Cerebellar nuclear complex (tissue), 1 donor: ENCODE data around the gene PAK6.
A peak's percentile ranks its signal among the peaks of the same experiment; 100 is the strongest.

ENCODE experiments used
- DNase-seq, 2 experiments: peaks; one replicate each; lab custom pipeline; 2025; lab: John Stamatoyannopoulos, UW

Gene PAK6

DNA sequence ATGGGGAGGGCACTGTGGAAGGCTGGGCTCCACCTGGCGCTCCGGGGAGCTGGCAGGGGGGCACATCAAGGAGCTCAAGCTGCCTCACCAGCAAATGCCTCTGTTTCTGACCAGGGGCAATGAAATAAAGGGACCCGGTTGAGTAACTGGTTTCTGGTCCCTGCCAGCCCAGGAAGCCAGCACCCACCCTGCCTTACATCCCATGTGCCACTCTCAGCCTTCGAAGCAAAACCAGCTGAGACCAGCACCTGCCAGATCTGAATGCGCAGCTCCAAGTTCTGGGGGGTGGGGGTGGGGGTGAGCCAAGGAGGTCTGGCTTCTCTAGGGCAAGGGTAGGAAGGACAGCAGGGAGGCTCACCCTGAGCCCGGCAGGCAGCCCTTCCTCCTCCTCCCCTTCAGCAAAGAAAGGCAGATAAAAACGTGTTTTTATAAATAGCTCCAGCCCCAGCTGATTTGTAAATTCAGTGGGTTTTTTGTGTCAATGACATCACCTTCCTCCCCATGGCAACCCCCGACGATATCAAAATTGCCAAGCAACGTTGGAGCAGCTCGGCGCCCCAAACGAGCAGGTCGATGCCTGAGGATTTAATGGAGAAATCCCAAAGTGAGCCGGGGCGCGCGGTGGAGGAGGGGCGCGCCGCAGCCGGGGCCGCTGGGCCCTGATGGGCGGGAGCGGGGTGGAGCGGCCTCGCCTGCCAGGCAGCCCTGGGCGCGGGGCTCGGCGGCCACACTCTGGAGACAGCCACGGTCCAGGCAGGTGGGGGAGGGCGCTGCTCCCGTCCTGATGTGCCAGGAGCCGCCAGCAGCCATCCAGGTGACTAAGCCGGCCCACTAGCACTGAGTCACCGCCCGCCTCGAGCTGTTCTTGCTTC lies at the start of gene PAK6:
PAK6 (plus strand) TSS at position 532 of the 872 bp plus-strand sequence. CDS start 25,723 bp downstream, outside the sequence.
- no peak for DNase-seq

DNA sequence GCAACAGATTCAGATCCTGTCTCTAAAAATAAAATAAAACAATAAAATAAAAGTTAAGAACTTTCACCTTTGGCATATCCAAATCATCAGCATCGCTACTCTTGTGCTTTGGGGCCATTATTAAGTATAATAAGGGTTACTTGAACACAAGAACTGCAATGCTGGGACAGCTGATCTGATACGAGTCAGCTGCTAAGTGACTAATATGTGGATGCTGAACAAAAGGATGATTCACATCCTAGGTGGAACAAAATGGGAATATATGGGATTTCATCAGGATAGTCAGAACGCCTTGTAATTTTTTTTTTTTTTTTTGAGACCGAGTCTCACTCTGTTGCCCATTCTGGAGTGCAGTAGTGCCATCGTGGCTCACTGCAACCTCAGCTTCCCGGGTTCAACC lies 48.3 kb upstream of the PAK6 start:
- no peak for DNase-seq

DNA sequence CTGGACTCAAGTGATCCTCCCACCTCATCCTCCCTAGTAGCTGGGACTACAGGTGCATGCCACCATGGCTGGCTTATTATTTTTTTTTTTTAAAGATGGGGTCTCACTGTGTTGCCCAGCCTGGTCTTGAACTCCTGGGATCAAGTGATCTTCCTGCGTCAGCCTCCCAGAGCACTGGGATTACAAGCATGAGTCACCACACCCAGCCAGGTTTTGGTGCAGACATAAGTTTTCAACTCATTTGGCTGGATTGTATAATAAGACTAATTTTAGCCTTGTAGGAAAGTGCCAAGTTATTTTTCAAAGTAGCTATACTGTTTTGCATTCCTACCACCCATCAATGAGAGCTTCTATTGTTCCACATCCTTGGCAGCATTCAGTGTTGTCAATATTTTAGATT lies 45.9 kb upstream of the PAK6 start:
- no peak for DNase-seq

DNA sequence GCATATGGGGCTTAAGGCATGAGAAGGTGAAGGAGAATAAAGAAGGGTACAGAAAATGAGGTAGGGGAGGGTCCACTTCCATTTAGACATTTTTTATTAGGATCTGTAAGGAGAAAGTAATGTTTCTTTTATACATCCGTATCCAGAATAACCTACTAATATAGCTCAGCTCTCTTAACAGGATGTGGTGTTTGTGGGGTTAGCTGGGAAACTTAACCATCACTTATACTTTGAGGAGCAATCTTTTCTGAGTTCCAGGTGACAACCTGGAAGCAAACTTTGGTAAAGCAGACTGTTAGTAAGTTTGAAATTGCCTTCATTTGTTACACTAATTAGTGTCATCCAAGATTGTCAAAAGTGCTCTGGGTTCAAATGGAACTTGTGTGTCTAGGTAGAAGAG lies 41.4 kb upstream of the PAK6 start:
- no peak for DNase-seq

DNA sequence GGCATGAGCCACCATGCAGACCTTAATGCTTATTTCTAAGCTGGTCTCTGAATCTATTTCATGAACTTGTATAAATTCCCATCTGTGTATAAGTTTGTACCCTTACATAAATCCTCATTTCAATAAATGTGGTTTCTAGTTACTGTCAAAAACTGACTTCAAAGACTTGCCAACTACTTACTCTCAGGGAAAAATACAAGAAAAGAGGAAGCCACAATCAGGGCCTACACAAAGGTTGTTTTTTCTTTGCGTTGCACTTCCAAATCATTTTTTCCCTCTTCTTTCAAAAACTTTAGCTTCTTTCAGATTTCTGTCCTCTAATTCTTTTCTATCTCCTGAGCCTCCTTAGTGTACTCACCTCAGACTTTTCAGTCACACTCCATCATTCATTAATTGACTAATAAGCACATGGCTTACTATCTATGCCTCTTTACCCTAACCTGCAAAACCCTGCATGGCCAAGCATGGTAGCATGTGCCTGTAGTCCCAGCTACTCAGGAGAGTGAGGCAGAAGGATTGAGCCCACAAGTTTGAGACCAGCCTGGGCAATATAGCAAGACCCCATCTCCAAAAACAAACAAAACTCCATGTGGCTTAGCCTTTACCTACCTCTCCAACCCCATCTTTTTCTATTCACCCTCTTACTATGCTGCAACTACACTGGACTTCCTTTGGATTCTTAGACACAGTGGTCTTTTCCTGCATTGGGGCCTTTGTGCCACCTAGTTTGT lies 40.3 kb upstream of the PAK6 start:
- DNase-seq = no peak

DNA sequence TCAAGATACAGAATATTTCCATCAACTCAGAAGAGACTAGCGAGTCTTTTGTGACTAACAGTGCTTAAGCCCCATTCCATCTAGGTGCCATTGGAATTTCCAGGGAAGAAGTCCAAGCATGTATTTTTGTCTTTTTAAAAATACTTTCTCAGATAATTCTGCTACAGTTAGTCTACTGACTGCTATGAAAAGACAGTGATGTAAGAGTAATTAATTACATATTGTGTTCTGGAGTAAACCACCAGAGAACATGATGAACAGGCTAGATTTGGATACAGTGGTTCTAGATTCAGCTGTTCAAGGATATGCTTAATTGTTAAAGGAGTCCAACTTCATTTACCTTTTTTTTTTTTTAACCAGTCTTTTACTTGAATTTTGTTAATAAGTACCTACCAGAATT lies 34.8 kb upstream of the PAK6 start:
- no peak for DNase-seq

DNA sequence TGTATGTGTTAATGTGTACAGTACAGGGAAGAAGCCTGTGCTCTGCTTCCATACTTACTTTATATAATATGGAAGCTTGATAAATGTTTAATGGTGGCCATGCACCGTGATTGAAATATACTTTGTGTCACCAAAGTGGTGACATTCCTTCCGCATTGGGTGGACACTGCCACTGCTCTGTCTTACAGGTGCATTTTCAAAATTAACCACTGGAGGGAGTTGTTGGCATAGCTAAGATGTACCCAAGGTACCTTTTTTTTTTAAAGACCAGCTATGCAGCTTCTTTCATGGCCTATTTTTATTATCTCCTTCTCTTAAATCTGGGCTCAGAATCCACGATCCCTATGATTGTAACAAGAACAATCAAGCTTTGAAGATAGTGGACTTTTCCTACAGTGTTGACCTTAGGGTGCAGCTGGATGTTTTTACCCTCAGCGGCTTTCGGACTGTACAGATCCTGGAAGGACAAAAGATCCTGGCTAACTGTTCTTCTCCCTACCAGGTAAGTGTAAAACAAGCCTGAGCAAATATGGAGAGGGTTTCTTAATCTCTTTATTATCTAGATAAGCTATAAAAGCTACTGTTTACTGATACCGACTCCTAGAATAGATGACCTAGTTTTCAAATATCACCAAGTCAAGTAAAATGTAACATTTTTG lies 21.6 kb upstream of the PAK6 start:
- peak in 1 of 2 experiments; percentile 50 for DNase-seq

DNA sequence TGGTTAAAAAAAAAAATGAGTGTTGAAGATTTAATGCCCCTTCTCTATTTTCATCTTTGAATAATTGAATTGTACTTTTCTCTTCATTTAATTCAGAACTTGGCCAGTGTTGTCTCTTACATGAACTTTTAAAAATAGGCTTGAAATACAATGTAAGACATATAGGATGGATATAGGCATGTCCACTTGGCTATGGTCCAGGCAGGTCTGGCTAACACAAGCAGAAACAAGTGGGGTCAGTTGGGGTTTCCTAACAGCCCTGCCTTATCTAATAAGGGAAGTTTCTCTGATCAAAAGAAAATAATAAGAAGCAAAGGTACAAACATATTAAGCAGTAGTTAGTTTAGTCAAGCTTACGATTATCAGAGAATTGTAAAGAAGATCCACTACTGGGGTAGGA lies 19.1 kb upstream of the PAK6 start:
- no peak for DNase-seq

DNA sequence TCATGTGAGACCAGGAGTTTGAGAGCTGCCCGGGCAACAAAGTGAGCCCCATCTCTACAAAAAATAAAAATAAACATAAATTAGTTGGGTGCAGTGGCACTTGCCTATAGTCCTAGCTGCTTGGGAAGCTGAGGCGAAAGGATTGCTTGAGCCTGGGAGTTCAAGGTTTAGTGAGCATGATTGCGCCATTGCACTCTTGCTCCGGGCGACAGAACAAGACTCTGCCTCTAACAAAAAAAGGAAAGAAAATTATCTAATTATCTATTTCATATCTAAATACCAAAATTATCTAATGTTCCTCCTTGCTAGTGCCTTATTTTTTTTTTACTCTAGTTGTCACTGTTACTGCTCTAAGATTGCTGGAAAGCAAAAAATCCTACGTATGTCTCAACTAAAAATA lies 16.7 kb upstream of the PAK6 start:
- no peak for DNase-seq

DNA sequence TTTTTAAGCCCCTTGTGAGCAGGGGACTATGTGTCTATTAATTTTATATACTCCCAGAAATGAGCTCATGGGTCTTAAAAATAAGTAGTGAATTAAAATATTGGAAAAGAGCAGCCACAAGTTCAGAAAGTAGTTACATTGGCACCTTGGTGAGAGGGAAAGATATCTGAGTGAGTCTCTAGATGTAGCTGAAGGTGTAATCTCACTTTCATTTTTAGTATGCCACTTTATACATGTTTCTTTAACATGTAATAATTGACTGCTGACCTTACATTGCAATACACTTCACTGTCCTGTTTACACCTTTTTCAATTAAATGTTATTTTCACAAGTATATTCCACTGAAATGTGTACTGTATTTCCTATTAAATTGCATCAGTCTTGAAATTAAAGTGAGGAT lies 12.1 kb upstream of the PAK6 start:
- no peak for DNase-seq

DNA sequence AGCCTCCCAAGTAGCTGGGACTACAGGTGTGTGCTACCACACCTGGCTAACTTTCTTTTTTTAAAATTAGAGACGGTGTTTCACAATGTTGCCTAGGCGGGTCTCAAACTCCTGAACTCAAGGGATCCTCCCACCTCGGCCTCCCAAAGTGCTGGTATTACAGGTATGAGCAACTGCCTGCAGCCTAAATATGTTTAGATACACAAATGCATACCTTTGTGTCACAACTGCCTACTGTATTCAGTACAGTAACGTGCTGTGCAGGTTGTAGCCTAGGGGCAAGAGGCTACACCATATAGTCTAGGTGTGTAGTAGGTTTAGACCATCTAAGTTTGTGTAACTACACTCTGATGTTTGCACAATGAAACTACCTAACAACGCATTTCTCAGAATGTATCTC lies 9.5 kb upstream of the PAK6 start:
- no peak for DNase-seq

DNA sequence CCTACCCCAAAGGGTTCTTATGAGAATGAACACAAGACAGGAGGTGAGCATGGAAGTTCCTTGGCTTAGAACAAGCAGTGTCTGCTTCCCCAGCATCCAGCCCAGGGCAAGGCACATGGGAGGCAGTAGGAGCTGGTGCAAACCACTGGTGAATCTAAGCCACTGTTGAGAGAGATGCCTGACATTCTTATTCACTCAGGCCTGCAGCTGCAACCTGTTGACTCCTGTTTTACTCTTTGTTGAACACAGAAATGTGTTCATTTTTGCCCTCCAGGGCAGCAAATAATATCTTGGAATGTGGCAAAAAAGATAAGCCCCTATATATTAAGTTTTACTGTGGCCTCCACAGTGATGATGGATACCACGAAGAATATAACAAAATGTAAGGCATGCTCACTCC lies 8.9 kb upstream of the PAK6 start:
- DNase-seq = no peak

DNA sequence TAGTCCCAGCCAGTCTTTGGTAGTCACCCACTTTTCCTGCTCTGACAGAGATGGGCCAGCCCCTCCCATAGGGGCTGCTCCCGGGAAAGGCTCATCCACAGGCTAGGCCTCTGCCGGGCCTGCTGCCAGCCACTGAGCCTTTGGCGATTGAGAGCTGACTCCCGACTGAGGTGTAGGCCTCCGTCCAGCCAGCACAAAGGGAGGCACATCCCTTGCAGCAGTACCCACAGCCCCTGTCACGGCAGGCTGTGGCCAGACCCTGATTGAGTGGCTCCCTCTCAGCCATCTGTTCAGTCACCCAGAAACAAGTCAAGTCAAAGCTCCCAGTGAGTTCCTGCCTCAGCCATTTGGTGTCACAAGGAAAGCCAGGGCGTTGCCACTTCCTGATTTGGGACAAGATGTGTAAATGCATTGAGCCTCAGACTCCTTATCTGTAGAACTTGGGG lies 6.2 kb upstream of the PAK6 start:
- no peak for DNase-seq

DNA sequence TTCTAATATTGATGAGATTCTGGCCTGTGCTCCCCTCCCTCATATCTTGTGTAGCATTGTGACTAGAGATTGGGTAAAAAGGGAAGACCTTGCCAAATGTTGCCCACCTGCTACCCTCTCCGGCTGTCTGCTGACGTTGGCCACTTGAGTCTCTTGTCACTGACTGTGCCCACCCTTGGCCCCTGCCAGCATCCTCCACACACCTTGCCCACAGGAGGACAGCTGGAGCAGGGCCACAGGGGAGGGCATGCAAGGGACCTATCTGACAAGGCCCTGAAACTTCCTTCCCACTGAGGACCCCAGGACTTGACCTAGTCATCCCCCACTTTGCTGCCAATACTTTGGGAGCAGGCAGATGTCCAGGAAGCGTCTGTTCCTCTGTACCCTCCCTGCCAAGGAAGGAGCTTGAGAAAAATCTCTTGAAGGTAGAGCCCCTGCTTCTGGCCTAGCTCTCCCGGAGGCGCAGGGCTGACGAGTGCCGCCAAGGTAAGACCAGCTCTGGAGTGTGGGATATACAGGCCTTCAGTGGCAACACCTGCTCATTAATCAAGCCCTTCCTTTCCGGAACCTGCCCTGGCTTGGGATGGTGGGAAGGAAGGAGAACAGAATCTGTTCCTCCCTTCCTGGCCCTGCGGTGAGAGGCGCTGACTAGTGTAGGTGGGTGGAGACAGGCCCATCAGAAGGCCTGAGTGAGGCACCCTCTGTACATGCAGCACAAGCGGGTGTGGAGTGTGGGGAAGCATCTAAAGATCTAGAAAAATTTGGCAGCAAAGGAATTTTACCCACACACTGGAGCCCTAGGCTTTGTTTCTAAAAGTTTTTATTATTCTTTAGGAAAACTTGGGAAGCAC lies 4.9 kb upstream of the PAK6 start:
- no peak for DNase-seq

DNA sequence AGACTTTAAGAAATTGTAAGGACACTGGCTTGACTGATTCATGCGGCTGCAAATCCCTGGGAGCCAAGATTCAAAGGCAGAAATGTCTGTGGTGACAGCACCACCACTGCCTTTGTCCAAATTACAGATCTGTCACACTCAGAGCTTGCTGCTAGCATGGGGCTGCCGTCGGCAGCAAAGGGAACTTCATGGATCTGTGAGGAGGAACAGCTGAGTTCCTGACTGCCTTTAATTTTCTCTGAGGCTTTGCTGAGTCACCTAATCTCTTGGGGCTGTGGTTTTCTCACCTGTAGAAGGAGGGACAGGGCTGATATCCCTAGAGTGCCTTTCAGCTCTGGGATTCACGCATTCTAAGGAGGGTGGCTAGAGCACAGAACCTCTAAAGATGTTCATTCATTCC lies 4.1 kb upstream of the PAK6 start:
- DNase-seq = no peak

DNA sequence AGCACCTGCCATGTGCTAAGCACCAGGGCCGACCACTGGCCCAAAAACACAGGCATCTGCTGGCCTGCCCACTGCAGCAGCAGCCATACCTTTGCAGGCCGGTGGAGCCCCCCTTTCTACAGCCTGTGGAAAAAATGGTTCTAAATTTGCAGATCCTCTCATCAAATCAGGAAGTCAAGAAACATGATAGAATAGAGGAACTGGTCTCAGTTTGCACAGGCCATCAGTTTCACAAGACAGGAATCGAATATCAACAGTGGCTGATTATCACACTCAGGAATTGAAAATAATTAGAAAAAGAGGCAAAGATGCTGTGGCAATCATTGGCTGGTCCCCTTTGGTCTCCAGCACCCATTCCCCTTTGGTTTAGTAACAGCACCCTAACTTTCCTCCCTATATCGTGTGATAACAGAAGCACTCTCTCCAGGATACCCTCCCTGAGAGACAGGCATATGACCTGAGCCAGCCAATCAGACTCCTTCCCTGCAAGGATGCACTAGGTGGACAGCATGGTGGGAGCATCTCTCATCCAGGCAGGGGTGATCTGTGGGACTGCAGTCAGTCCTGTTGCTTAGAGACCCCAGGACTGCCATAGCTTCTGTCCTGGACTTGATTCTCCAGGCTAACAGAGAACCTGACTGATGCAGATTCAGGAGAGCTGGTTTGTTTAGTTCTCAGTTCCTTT lies 3.5 kb upstream of the PAK6 start:
- no peak for DNase-seq

DNA sequence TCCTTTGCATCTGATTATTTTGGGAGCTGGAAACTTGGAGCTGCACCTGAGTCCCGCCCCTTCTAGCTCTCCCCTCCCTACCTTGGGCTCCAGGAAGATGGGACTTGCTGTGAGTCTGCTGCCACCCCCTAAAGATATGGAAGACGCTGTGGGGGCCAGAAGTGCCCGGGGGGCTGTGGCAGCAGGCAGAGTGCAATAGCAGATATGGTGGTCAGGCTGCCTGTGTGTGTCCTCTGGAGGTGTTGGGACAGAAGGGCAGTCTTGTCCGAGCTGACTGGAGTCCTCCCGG lies 485 bp downstream of the PAK6 start:
- no peak for DNase-seq

DNA sequence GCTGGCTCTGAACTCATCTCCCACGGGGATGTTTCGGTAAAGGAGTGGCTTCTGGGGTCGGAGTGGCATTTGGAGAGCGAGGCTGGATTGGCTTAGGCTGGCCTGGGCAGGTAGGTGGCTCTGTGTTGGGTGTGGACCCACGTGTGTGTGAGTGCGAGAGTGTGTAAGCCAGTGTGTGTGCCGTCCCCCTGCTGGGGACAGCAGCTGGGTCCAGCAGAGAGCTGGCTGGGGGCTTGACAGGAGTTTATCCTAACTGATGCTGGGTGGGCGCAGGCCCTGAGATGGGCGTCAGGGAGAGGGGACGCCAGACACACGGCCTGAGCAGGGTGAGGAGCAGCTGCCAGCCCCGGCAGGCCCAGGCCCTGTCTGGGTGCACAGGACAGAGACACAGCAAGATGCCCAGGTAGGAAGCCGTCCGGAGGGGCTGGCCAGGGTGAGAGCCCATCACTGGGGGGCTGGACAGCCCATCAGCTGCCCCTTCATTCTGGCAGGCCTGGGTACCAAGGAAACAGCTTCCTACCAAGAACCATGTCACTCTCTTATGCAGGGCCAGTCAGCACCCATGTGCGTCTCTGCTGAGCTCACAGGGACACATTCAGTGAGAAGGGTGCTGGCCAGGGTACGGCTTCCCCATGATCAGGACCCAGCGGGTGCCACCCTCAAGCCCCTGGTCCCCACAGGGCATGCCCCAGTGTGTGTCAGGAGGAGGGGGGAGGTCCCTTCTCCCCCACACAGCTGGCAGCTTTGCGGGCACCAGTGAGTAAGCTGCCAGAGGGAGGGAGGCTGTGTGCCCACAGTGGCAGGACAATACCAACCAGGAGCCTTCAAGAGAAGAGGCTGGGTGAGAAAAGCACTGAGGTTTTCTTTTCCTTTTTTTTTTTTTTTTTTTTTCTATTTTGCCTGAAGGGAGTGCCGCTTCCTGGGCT lies 1.1 kb downstream of the PAK6 start:
- peak in 1 of 2 experiments; percentile 11 for DNase-seq

DNA sequence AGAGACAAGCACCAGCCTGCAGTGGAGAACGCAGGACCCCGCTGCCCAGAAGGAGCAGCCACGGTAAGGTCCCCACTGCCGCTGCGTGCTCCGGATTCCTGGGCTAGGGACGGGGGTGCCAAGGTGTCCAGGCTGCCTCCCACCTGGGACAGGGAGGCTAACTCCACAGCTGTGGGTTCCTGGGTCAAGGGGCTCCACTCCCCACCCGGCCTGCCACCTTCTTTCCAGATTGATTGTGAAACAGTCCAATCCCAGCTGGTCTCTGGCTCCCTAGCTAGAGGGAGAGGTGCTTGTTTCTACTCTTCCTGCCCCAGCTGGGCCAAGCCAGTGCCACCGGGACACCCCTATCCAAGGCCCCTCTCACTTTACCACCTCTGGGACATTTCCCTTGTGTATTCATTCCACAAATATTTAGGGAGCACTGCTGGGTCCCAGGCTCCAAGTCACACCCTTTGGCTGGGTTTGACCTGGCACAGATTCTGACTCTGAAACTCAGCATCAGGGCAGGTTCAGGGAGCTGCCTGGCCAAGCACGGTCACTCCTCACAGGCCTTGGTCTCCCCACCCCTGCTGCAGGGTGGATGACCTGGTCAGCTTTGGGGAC lies 1.9 kb downstream of the PAK6 start:
- DNase-seq = no peak
